Gastrocnemius medialis (tissue), 4 donors: ENCODE measurements around the gene MDGA2.

Experiments used
- CTCF ChIP-seq, 5 experiments: fragments of 450-650 bp in 3 of 5; fragments of 200-600 bp in 2 of 5; sonication (generic) in 2 of 5; IDR thresholded peaks in 4 of 5; conservative IDR thresholded peaks in 1 of 5; 1 replicate in 4 of 5; 2 replicates in 1 of 5; pipeline ENCODE4 v1.5.1; 2016 to 2019; ENCODE audit warnings: antibody characterized with exemption in 5 of 5, mild to moderate bottlenecking in 3 of 5, moderate library complexity in 3 of 5
- POLR2A ChIP-seq, 2 donors: fragments of 450-650 bp; IDR thresholded peaks; one replicate each; pipeline ENCODE4 v1.6.1; 2017; ENCODE audit warnings: antibody characterized with exemption in 2 of 2, mild to moderate bottlenecking in 2 of 2, moderate library complexity in 2 of 2

- TF ChIP-seq POLR2A (IDR thresholded peaks at IDR 0.05) (no peak), CTCF (IDR thresholded peaks at IDR 0.05 in 4 of 5, conservative IDR thresholded peaks at IDR 0.05 in 1 of 5) (no peak)
Observed at GRCh38 chr14:47008732-47009131, 666.7 kb downstream of the MDGA2 start.
